ENCODE measurements around the gene CACNB4. TPM values are rescaled to one million over a fixed set of nuclear protein-coding genes. Genes with fewer than 3 reads are reported as not detected.

Gene CACNB4
- total RNA-seq, 1 experiment from 2014 or later: 1.00 TPM

- Mint-ChIP-seq H3K27ac (ENCODE audit: unreplicated experiment) (no peak overlapping the region), H3K4me3 (ENCODE audit: unreplicated experiment) (no peak overlapping the region), H3K9me3 (ENCODE audit: unreplicated experiment) (no peaks in the 10 kb centered on the region), H3K27me3 (ENCODE audit: insufficient read depth, unreplicated experiment) (peaks cover 17% of the 10 kb centered on the region), H3K4me1 (ENCODE audit: low read depth, unreplicated experiment) (no peaks in the 10 kb centered on the region), H3K36me3 (ENCODE audit: insufficient read depth, unreplicated experiment) (no peaks in the 10 kb centered on the region)
- Histone ChIP-seq H3K4me3 (ENCODE audit: low read depth, low read length) (no peak overlapping the region), H3K9me3 (no peaks in the 10 kb centered on the region), H3K4me1 (no peaks in the 10 kb centered on the region), H3K36me3 (ENCODE audit: control insufficient read depth, insufficient read depth, low read length) (no peaks in the 10 kb centered on the region), H3K27me3 (replicated peaks; ENCODE audit: control insufficient read depth, insufficient read depth, low read length) (no peaks in the 10 kb centered on the region; the same call in 1 of the 2 replicates)
- POLR2A ChIA-PET: no interaction called here
- intact Hi-C loops (cut with micrococcal nuclease; ENCODE audit: unreplicated experiment): no loop called here
- BruUV-seq (replicated peaks): no TSS peak
- TF ChIP-seq CTCF (IDR thresholded peaks at IDR 0.05; ENCODE audit: insufficient read depth in 1 of 2, low read depth in 1 of 2, low read length in 1 of 2, severe bottlenecking in 1 of 2, unreplicated experiment in 1 of 2): no peak
- CTCF ChIA-PET: no interaction called here
- DNase-seq: no peak
These were observed 127.4 kb downstream of the CACNB4 start for GRCh38 chr2:151971301-151972051.

- no peak for DNase-seq
- ChIA-PET CTCF (interaction anchor here (0.6 kb wide), 1 partner anchor 10 kb away, joined by 3 read pairs; no protein-coding TSS in a partner anchor), POLR2A (no interaction called here)
- no peaks in the 10 kb centered on the region for H3K4me1 ChIP-seq
- H3K4me1 Mint-ChIP-seq (ENCODE audit: low read depth, unreplicated experiment): no peaks in the 10 kb centered on the region
- no peaks in the 10 kb centered on the region for H3K27me3 ChIP-seq (replicated peaks; ENCODE audit: control insufficient read depth, insufficient read depth, low read length)
- H3K36me3 ChIP-seq (ENCODE audit: control insufficient read depth, insufficient read depth, low read length): no peaks in the 10 kb centered on the region
- peaks cover 17% of the 10 kb centered on the region for H3K27me3 Mint-ChIP-seq (ENCODE audit: insufficient read depth, unreplicated experiment)
- H3K9me3 ChIP-seq: no peaks in the 10 kb centered on the region
- TF ChIP-seq CTCF (IDR thresholded peaks at IDR 0.05; ENCODE audit: insufficient read depth in 1 of 2, low read depth in 1 of 2, low read length in 1 of 2, severe bottlenecking in 1 of 2, unreplicated experiment in 1 of 2): no peak
- BruUV-seq (replicated peaks): no TSS peak
- no peak overlapping the region for H3K4me3 Mint-ChIP-seq (ENCODE audit: unreplicated experiment)
- no peak overlapping the region for H3K27ac Mint-ChIP-seq (ENCODE audit: unreplicated experiment)
- intact Hi-C loops (cut with micrococcal nuclease; ENCODE audit: unreplicated experiment): no loop called here
- no peak overlapping the region for H3K4me3 ChIP-seq (ENCODE audit: low read depth, low read length)
- no peaks in the 10 kb centered on the region for H3K36me3 Mint-ChIP-seq (ENCODE audit: insufficient read depth, unreplicated experiment)
- H3K9me3 Mint-ChIP-seq (ENCODE audit: unreplicated experiment): no peaks in the 10 kb centered on the region
These were observed 129.9 kb downstream of the CACNB4 start for GRCh38 chr2:151968770-151969470.

- no peaks in the 10 kb centered on the region for H3K9me3 ChIP-seq
- Mint-ChIP-seq H3K36me3 (ENCODE audit: insufficient read depth, unreplicated experiment) (no peaks in the 10 kb centered on the region), H3K27me3 (ENCODE audit: insufficient read depth, unreplicated experiment) (peaks cover 17% of the 10 kb centered on the region), H3K4me3 (ENCODE audit: unreplicated experiment) (no peak overlapping the region), H3K9me3 (ENCODE audit: unreplicated experiment) (no peaks in the 10 kb centered on the region), H3K27ac (ENCODE audit: unreplicated experiment) (no peak overlapping the region), H3K4me1 (ENCODE audit: low read depth, unreplicated experiment) (no peaks in the 10 kb centered on the region)
- POLR2A ChIA-PET: no interaction called here
- CTCF ChIA-PET: interaction anchor here (0.7 kb wide), 1 partner anchor 488 kb away, joined by 3 read pairs; no protein-coding TSS in a partner anchor
- DNase-seq: no peak
- BruUV-seq (replicated peaks): no TSS peak
- H3K4me3 ChIP-seq (ENCODE audit: low read depth, low read length): no peak overlapping the region
- no peaks in the 10 kb centered on the region for H3K4me1 ChIP-seq
- no peaks in the 10 kb centered on the region for H3K27me3 ChIP-seq (replicated peaks; ENCODE audit: control insufficient read depth, insufficient read depth, low read length)
- intact Hi-C loops (cut with micrococcal nuclease; ENCODE audit: unreplicated experiment): no loop called here
- H3K36me3 ChIP-seq (ENCODE audit: control insufficient read depth, insufficient read depth, low read length): no peaks in the 10 kb centered on the region
- no peak for TF ChIP-seq CTCF (IDR thresholded peaks at IDR 0.05; ENCODE audit: insufficient read depth in 1 of 2, low read depth in 1 of 2, low read length in 1 of 2, severe bottlenecking in 1 of 2, unreplicated experiment in 1 of 2)
These were observed 130.8 kb downstream of the CACNB4 start for GRCh38 chr2:151967829-151968722.

All from Caco-2 (cell line).